ENCODE data around the gene FBXL16. TPM values are rescaled to one million over a fixed set of nuclear protein-coding genes. Genes with fewer than 3 reads are reported as not detected.

The FBXL16 gene
- total RNA-seq, 1 experiment from 2014 or later, result 22.2 TPM

GRCh38 chr16:683396-684070, 22.1 kb downstream of the FBXL16 start:
- POLR2A ChIA-PET (ENCODE audit: unreplicated experiment), result no interaction called here
- intact Hi-C loops (cut with micrococcal nuclease; ENCODE audit: unreplicated experiment), result loop anchor here (5.0 kb wide), 1 partner anchor 156 kb away; the partner anchor contains the start of gene CAPN15

GRCh38 chr16:682493-683395, 22.9 kb downstream of the FBXL16 start:
- POLR2A ChIA-PET (ENCODE audit: unreplicated experiment), result interaction anchor here (0.6 kb wide), 1 partner anchor 112 kb away, joined by 7 read pairs; no protein-coding TSS in a partner anchor
- TF ChIP-seq CTCF (conservative IDR thresholded peaks at IDR 0.05) (no peak), EZH2 (IDR thresholded peaks at IDR 0.05; ENCODE audit: low read depth) (no peak)
- no peak overlapping the region for H3K27ac ChIP-seq

More at GRCh38 chr16:683396-684070, 22.1 kb downstream of the FBXL16 start:
- no peaks in the 10 kb centered on the region; the same call in 1 of the 2 replicates for H3K36me3 ChIP-seq (ENCODE audit: low read depth)
- peaks cover 33% of the 10 kb centered on the region for H3K79me2 ChIP-seq (ENCODE audit: low read depth)
- TF ChIP-seq CTCF (conservative IDR thresholded peaks at IDR 0.05), result no peak
- no peak for TF ChIP-seq EZH2 (IDR thresholded peaks at IDR 0.05; ENCODE audit: low read depth)
- no peak overlapping the region for H2AFZ ChIP-seq
- peaks cover 33% of the 10 kb centered on the region for H3K4me1 ChIP-seq (replicated peaks; ENCODE audit: insufficient read depth)
- H3K4me3 ChIP-seq, result peak overlapping the region; percentile 83
- H3K9me2 ChIP-seq (ENCODE audit: insufficient read depth), result no peaks in the 10 kb centered on the region
- DNase-seq, result no peak
- H3F3A ChIP-seq (ENCODE audit: insufficient read depth, low read depth), result peaks cover 41% of the 10 kb centered on the region; the same call in 1 of the 2 replicates
- H3K27ac ChIP-seq, result no peak overlapping the region
- H4K20me1 ChIP-seq (ENCODE audit: insufficient read depth), result peaks cover 30% of the 10 kb centered on the region
- no TSS peak for BruUV-seq (replicated peaks)
- no peaks in the 10 kb centered on the region for H3K9me3 ChIP-seq (ENCODE audit: insufficient read depth, low read depth)
- H3K4me2 ChIP-seq, result peak overlapping the region; percentile 86
- CTCF ChIA-PET, result no interaction called here
- H3K27me3 ChIP-seq (ENCODE audit: insufficient read depth, low read depth), result no peaks in the 10 kb centered on the region

More at GRCh38 chr16:682493-683395, 22.9 kb downstream of the FBXL16 start:
- Histone ChIP-seq H3K4me2 (peak overlapping the region; percentile 86), H3K79me2 (ENCODE audit: low read depth) (peaks cover 33% of the 10 kb centered on the region), H3K9me2 (ENCODE audit: insufficient read depth) (no peaks in the 10 kb centered on the region), H3K4me1 (replicated peaks; ENCODE audit: insufficient read depth) (peaks cover 33% of the 10 kb centered on the region), H3K9me3 (ENCODE audit: insufficient read depth, low read depth) (no peaks in the 10 kb centered on the region), H3K36me3 (ENCODE audit: low read depth) (no peaks in the 10 kb centered on the region; the same call in 1 of the 2 replicates), H3K4me3 (peak overlapping the region; percentile 83), H3K27me3 (ENCODE audit: insufficient read depth, low read depth) (no peaks in the 10 kb centered on the region), H2AFZ (no peak overlapping the region), H4K20me1 (ENCODE audit: insufficient read depth) (peaks cover 30% of the 10 kb centered on the region), H3F3A (ENCODE audit: insufficient read depth, low read depth) (peaks cover 40% of the 10 kb centered on the region; the same call in 1 of the 2 replicates)
- CTCF ChIA-PET, result no interaction called here
- BruUV-seq (replicated peaks), result no TSS peak
- DNase-seq, result no peak
- intact Hi-C loops (cut with micrococcal nuclease; ENCODE audit: unreplicated experiment), result loop anchor here (5.0 kb wide), 1 partner anchor 155 kb away; the partner anchor contains the start of gene CAPN15

All from PC-9 (cell line).